Stimulated activated CD4-positive, alpha-beta T cell treated with anti-CD3 and anti-CD28 coated beads, Interleukin-1b, Interleukin-23, amount 100 ng/mL, for 4 hours (primary cell): ENCODE results near the gene DCPS.

Experiments used
- DNase-seq, 2 donors: peaks; one replicate each; pipeline ENCODE4 v3.0.0-alpha.2; 2020; ENCODE audit warnings: low read depth in 2 of 2

Gene DCPS

GRCh38 chr11:126328444-126328843 is 24.6 kb downstream of the DCPS start:
- no peak for DNase-seq

GRCh38 chr11:126328938-126329643 is 25.2 kb downstream of the DCPS start:
- no peak for DNase-seq

DNA sequence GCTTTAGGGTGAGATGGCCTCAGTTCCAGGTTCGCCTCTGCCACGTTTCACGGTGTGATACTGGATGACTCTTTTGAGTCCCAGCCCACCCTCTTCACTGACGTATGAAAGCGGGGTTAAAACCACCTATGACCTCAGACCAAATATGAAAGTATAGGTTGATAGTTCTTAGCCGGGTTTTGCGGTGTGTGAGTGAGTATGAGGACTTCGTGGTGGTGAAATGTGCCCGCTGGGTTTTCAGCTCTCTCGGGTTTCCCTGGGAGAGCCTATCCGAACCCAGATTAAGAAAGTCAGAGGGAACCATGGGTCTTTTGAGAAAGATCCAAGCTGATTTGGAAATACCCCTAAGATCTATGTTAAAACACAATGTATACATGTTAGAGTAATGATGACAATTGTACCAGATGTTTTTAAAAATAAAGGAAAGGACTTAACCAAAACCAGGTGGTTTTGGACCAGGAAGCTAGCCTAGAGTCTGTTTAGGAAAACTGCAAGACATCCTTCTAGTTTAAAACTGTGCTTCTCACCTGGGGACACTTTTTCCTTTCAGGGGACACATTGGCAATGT is 25.9 kb downstream of the DCPS start:
- no peak for DNase-seq

GRCh38 chr11:126331286-126331685 is 27.4 kb downstream of the DCPS start:
- DNase-seq, result no peak

- no peak for DNase-seq
Observed at GRCh38 chr11:126332221-126332711, 28.4 kb downstream of the DCPS start.

- DNase-seq, result no peak
Observed at GRCh38 chr11:126333142-126333541, 29.3 kb downstream of the DCPS start.

- DNase-seq, result no peak
Observed at GRCh38 chr11:126334659-126335462, 31.0 kb downstream of the DCPS start.

DNA sequence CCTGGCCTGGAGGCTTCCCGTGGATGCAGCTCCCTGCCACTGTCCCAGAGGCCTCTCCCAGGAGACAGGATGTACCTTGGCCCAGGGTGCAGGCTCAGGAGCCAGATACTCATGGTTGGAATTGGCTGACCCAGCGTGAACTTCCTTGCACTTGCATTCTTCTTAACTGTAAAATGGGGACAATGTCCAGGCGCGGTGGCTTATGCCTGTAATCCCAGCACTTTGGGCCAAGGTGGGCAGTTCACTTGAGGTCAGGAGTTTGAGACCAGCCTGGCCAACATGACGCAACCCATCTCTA is 31.6 kb downstream of the DCPS start:
- no peak for DNase-seq

GRCh38 chr11:126336138-126336541 is 32.3 kb downstream of the DCPS start:
- DNase-seq, result no peak

DNA sequence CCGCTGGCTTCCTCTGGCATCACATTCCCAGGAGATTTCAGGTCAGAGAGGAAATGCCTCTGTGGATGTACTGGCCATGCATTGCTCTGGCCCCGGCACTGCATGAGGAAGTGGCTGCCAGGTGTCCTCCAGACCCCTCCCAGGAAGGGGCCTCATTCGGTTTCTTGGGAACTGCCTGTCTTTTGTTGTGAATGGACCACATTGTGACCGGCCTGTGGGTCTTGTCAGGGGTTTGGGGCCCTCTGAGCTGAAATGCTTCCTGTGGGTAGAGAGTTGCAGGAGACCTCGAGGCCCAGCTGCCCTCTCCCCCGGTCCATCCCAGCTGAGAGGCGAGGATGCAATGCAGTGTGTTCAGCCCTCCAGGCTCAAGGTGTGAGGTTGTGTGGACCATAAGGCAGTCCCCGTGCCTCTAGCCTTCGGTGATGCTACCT is 32.8 kb downstream of the DCPS start:
- DNase-seq, result no peak

DNA sequence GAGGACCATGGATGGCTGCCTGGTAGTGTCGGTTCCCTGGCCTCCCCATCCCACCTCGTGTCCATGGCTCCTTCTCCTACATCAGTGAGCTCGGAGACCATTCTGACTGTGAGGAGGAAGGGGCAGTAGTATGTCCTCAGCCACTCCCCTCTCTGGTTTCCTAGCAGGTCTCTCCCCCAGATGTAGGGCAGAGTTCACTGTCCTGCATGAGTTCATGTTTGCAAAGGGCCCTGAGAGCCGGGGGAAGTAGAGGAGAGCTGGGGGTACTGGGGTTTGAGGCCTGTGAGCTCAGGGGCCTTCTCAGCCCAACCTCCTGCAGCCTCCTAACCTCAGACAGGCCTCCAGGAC is 33.2 kb downstream of the DCPS start:
- no peak for DNase-seq

- no peak for DNase-seq
Observed at GRCh38 chr11:126337474-126338241, 33.8 kb downstream of the DCPS start.

DNA sequence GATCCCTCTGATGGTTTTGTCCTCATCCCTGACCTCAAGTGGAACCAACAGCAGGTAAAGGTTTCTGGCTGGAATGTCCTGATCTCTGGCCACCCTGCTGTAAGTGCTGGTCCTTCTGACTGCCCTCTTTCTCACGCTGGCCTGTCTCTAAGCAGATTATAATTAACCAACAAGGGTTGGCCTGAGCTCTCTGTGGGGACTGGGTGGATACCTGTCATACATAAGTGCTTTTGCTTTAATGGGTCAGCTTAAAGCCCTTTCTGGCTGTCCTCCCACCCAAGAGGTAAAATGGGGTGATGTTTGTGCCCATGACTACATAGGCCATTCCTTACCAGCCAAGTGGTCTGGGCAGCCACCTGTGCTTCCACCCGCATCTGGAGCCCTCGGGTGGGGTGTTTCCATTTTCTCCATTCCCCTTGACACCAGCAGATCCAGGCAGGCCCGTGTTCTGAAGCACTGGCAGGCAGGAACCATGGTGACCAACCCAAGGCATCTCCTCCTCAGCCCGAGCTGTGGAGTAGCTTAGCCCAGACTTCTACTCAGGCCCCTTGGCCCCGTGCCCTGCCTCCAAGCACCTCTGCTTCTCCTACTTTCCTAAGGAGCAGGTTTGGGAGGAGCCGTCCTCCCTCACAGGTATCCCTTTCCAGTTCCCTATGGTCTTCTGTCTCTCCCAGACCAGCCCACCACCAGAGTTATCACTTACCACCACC is 34.6 kb downstream of the DCPS start:
- no peak for DNase-seq

DNA sequence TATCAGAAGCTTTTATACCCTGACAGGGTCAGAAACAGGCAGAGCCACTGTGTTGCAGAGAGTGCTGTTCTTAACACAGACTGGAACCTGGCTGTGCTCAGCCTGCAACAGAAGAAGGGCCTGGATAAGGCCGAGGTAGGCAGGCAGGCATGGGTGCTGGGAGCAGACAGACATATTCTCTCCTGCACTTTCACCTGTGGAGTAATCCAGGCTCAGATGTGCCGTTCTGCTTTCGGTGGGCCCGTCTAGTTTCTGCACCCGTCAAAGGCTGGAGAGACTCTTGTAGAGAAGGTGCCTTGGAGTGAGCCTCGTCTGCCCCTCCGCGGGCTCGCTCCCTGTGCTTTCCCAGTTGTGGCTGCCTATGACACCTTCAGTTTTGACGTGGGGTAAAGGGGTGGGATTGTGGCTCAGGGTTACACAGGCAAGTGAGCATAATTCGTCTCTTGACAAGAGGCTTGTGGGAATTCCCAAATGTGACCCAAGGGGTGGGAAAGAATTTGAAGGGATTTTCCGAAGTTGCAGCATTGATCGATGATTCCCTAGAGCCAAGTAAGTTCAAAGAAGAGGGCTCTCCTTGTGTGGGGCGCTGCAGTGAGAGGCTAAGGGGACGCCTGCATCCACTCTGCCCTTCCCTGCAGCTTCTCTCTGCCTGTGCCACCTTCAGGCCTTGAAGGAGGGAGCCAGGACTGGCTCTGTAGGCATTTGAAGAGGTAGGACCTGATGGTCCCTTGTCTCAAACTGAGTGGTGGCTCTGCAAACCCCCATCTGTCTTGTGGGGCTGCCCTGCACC is 35.4 kb downstream of the DCPS start:
- DNase-seq, result no peak

DNA sequence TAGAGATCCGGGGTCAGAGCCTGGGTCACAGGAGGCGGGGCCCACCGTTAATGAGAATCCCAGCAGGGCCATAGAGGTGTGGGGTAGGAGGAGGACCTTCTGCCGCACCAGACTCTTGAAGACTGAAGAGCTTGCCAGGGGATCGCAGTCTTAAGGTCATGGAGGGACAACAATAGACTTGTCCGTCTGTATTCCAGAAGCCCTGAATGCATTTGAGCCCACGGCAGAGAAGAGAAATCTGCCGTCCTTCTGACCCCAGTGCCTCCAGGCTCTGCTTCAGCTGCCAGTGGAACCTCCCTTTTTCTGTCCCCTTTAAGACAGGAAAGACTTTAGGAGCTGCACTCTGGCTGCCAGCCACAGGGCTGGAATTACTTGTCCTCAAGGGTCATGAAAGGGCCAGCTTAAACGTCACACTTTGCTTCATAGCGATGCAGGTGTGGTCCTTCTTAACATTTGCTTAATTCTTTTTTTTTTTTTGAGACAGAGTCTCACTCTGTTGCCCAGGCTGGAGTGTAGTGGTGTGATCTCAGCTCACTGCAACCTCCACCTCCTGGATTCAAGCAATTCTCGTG is 36.1 kb downstream of the DCPS start:
- DNase-seq, result no peak

DNA sequence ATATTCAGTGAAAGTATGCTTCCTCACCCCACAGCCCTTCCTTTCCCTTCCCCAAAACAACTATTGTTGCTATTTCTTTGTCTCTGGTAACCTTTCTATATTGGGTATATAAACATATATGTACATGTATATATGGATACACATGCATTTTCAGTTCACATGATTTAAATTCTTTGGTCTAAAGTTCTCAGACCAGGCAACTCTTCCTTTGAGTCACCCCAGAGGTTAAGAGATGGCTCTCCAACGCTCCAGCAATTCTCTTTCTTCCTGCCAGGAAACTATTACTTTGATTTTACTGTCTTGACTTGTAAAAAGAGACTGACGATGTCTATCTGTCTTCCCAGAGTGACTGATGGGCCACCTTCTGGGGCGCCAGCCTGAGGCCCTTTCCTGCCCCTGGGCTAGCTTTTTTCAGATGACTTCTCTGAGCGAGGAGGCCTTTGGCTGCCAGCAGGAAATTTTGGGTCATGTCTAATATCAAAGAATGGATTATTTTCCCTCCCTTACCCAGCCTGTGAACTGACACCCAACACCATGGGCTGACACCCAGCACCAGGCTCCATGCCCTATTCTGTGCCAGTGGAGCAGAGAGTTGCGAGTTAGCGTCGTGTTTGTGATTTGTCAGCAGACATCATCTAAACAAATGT is 37.2 kb downstream of the DCPS start:
- DNase-seq, result no peak

DNA sequence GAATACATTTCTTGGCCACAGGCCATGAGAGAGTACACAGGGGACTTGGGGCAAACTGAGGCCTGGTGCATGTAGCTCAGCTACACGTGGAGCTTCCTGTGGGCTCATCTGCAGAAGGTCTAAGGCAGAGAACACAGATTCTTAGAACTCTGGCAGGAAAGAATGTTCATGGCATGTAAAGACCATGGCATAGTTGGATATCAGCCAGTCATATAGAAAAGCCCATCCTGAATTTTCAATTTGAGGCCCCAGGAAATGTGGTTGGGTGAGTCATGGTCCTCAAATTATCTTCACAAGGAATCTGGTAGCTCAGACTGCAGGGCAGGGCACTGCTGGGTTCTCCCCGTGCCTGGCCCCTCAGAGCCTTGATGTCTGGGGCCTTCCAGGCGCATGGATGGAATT is 37.9 kb downstream of the DCPS start:
- no peak for DNase-seq

GRCh38 chr11:126343051-126343450 is 39.2 kb downstream of the DCPS start:
- no peak for DNase-seq

DNA sequence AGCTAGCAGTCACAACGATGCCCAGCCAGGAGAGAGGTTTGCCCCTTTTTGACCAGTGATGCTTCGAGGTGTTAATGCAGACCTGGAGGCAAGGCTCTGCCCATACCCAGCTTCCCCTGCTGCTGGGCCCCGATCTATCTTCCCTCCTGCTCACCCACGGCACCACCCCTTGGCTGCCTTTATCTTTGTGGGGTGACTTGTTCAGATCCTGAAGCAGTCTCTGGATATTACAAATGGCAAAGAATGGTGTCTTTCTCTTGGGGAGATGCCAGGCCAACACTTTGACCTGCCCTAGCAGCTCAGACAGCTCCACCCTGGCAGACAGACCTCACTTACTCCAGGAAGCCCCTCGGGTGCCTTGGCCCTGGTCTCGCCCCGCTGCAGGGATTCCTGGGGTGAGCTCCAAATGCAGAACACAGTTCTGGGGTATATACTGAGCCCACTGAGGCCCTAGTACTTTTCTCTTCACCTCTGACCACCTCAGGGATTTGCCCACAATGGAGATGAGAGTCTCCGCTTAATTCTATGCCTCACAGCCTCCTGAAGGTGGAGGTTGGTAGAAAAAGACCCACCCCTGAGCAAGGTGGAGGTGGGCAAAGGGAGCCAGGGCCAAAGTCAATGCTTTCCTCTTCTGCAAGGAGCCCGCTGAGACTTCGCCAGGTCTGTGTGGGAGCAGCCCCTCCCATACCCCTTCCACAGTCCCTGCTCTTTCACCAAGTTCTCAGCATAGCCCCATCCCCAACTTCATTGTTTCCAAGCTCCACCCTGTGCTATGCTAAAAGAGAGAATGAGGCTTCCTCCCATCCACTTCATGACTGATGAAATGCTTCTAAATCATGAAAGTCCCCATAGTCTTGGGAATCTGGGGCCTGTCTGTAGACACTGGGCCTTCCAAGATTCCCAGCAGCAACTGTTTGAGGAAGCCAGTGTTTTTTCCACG is 40.6 kb downstream of the DCPS start:
- no peak for DNase-seq
